WTC11 (cell line): ENCODE results near the gene TTYH1. TPM values are rescaled to one million over a fixed set of nuclear protein-coding genes. Genes with fewer than 3 reads are reported as not detected.

Source experiments
- ATAC-seq: fragments of 200-7000 bp; cut with Tn5 transposase; 2 replicates; pipeline ENCODE4 v1.10.0; 2021; ENCODE audit warnings: mild to moderate bottlenecking, moderate library complexity
- CTCF ChIA-PET: fragments of 300-600 bp; sonication (Branson Sonifier 250); formaldehyde crosslinking; loops from one replicate; lab custom pipeline; 2021; ENCODE audit warnings: antibody characterized with exemption; lab: Charles Lee
- POLR2A ChIA-PET: fragments of 350-600 bp; sonication (Branson Sonifier 250); formaldehyde crosslinking; loops from one replicate; lab custom pipeline; 2021; ENCODE audit warnings: antibody characterized with exemption; lab: Charles Lee
- DNase-seq: peaks from one replicate; pipeline ENCODE4 v3.0.0; 2021; ENCODE audit warnings: low spot score
- H3K27ac Mint-ChIP-seq: 2 replicates; pipeline ENCODE4 v1.8.0; 2021; ENCODE audit warnings: mixed read lengths
- H3K27me3 Mint-ChIP-seq: 2 replicates; pipeline ENCODE4 v1.8.0; 2021; ENCODE audit warnings: low read depth, mild to moderate bottlenecking, moderate library complexity, mixed read lengths
- H3K36me3 Mint-ChIP-seq: 2 replicates; pipeline ENCODE4 v1.8.0; 2021; ENCODE audit warnings: mixed read lengths
- H3K4me1 Mint-ChIP-seq: 2 replicates; pipeline ENCODE4 v1.8.0; 2022; ENCODE audit warnings: mixed read lengths
- H3K4me3 Mint-ChIP-seq: 2 replicates; pipeline ENCODE4 v1.8.0; 2021; ENCODE audit warnings: mild to moderate bottlenecking, moderate library complexity, mixed read lengths
- H3K9me3 Mint-ChIP-seq: 2 replicates; pipeline ENCODE4 v1.8.0; 2021; ENCODE audit warnings: mixed read lengths
- AFF4 ChIP-seq: sonication (generic); formaldehyde crosslinking; IDR thresholded peaks from 2 replicates; pipeline ENCODE4 v1.8.1; 2023; ENCODE audit warnings: mild to moderate bottlenecking, missing genetic modification reagents, borderline replicate concordance
- ARID4B ChIP-seq: sonication (generic); formaldehyde crosslinking; IDR thresholded peaks from 2 replicates; pipeline ENCODE4 v1.8.0; 2023; ENCODE audit warnings: missing genetic modification reagents, mild to moderate bottlenecking, borderline replicate concordance
- EMX1 ChIP-seq: fragments of 250-450 bp; sonication (Bioruptor Pico); IDR thresholded peaks from 2 replicates; pipeline ENCODE4 v1.8.0; 2021; ENCODE audit warnings: mild to moderate bottlenecking
- ERG ChIP-seq: fragments of 250-450 bp; sonication (Bioruptor Pico); IDR thresholded peaks from 2 replicates; pipeline ENCODE4 v1.8.0; 2021; ENCODE audit warnings: mild to moderate bottlenecking
- GABPB1 ChIP-seq: sonication (generic); formaldehyde crosslinking; IDR thresholded peaks from 2 replicates; pipeline ENCODE4 v1.8.1; 2023; ENCODE audit warnings: mild to moderate bottlenecking, missing genetic modification reagents
- GTF2I ChIP-seq: fragments of 250-450 bp; sonication (Bioruptor Pico); conservative IDR thresholded peaks from 2 replicates; pipeline ENCODE4 v1.4.0; 2021; ENCODE audit warnings: mild to moderate bottlenecking
- JAZF1 ChIP-seq: fragments of 250-450 bp; sonication (Bioruptor Pico); IDR thresholded peaks from 2 replicates; pipeline ENCODE4 v1.9.0; 2021; ENCODE audit warnings: moderate library complexity, mild to moderate bottlenecking, inconsistent platforms
- PREB ChIP-seq: sonication (generic); formaldehyde crosslinking; IDR thresholded peaks from 2 replicates; pipeline ENCODE4 v1.8.1; 2022; ENCODE audit warnings: mild to moderate bottlenecking, missing genetic modification reagents, moderate library complexity, borderline replicate concordance
- TP53 ChIP-seq: sonication (generic); formaldehyde crosslinking; IDR thresholded peaks from 2 replicates; pipeline ENCODE4 v1.8.1; 2023; ENCODE audit warnings: mild to moderate bottlenecking, missing genetic modification reagents
- USF1 ChIP-seq: sonication (generic); formaldehyde crosslinking; IDR thresholded peaks from 2 replicates; pipeline ENCODE4 v1.8.0; 2022; ENCODE audit warnings: mild to moderate bottlenecking, missing genetic modification reagents
- USF2 ChIP-seq: sonication (generic); formaldehyde crosslinking; IDR thresholded peaks from 2 replicates; pipeline ENCODE4 v1.8.1; 2023; ENCODE audit warnings: mild to moderate bottlenecking, missing genetic modification reagents, moderate library complexity
- ZBTB43 ChIP-seq: sonication (generic); formaldehyde crosslinking; IDR thresholded peaks from 2 replicates; pipeline ENCODE4 v1.8.1; 2023; ENCODE audit warnings: mild to moderate bottlenecking, missing genetic modification reagents
- ZNF232 ChIP-seq: sonication (generic); formaldehyde crosslinking; IDR thresholded peaks from 2 replicates; pipeline ENCODE4 v1.8.0; 2022; ENCODE audit warnings: mild to moderate bottlenecking, missing genetic modification reagents
- ZNF281 ChIP-seq: sonication (generic); formaldehyde crosslinking; IDR thresholded peaks from 2 replicates; pipeline ENCODE4 v1.8.0; 2023; ENCODE audit warnings: mild to moderate bottlenecking, missing genetic modification reagents
- ZNF532 ChIP-seq: fragments of 250-450 bp; sonication (Bioruptor Pico); IDR thresholded peaks from 2 replicates; pipeline ENCODE4 v1.9.0; 2021; ENCODE audit warnings: mild to moderate bottlenecking, borderline replicate concordance
- total RNA-seq: library from RNA; stranded (reverse); gene quantifications from 3 replicates; pipeline ENCODE4 v1.2.3, GENCODE V29; 2021

The TTYH1 gene
- total RNA-seq, 1 experiment from 2014 or later: 37.1 TPM

GRCh38 chr19:54485851-54486250 lies 70.6 kb downstream of the TTYH1 start:
- no peak overlapping the region for H3K4me3 Mint-ChIP-seq
- ATAC-seq (no peak), DNase-seq (no peak)
- no peaks in the 10 kb centered on the region for H3K36me3 Mint-ChIP-seq
- ChIA-PET POLR2A (no interaction called here), CTCF (no interaction called here)
- peaks cover 5% of the 10 kb centered on the region; the same call in 1 of the 2 replicates for H3K9me3 Mint-ChIP-seq
- H3K27ac Mint-ChIP-seq: no peak overlapping the region
- H3K27me3 Mint-ChIP-seq: peaks cover 29% of the 10 kb centered on the region
- peaks cover 5% of the 10 kb centered on the region for H3K4me1 Mint-ChIP-seq
- no peak for TF ChIP-seq TP53 (CRISPR knock-in tag)
- no peak for TF ChIP-seq ZNF532 (CRISPR knock-in tag)
- no peak for TF ChIP-seq ZNF232
- TF ChIP-seq AFF4 (CRISPR knock-in tag): no peak
- TF ChIP-seq GABPB1 (CRISPR knock-in tag): no peak
- no peak for TF ChIP-seq USF1
- no peak for TF ChIP-seq GTF2I (CRISPR knock-in tag)
- TF ChIP-seq EMX1 (CRISPR knock-in tag): no peak
- TF ChIP-seq JAZF1: no peak
- no peak for TF ChIP-seq ARID4B (CRISPR knock-in tag)
- no peak for TF ChIP-seq ZBTB43 (CRISPR knock-in tag)
- no peak for TF ChIP-seq ZNF281
- TF ChIP-seq ERG (CRISPR knock-in tag): no peak
- TF ChIP-seq PREB (CRISPR knock-in tag): no peak
- TF ChIP-seq USF2 (CRISPR knock-in tag): no peak
